Activated naive CD8-positive, alpha-beta T cell treated with anti-CD3 and anti-CD28 coated beads, Interleukin-2, amount 50 U/mL, for 24 hours (primary cell): ENCODE measurements around the gene NOL12.

Experiments
- ATAC-seq: fragments of 150-1000 bp; cut with Tn5 transposase; one replicate; pipeline ENCODE4 v1.10.0; 2021
- DNase-seq: peaks from one replicate; pipeline ENCODE4 v3.0.0; 2021
- H3K27ac Mint-ChIP-seq: one replicate; pipeline ENCODE4 v1.8.0; 2021; ENCODE audit warnings: mild to moderate bottlenecking, mixed read lengths
- H3K27me3 Mint-ChIP-seq: one replicate; pipeline ENCODE4 v1.8.0; 2021; ENCODE audit warnings: mixed read lengths
- H3K36me3 Mint-ChIP-seq: one replicate; pipeline ENCODE4 v1.8.0; 2021; ENCODE audit warnings: low read depth, mixed read lengths
- H3K4me1 Mint-ChIP-seq: one replicate; pipeline ENCODE4 v1.8.0; 2021; ENCODE audit warnings: mixed read lengths
- H3K4me3 Mint-ChIP-seq: one replicate; pipeline ENCODE4 v1.8.0; 2021; ENCODE audit warnings: mild to moderate bottlenecking, moderate library complexity, mixed read lengths
- H3K9me3 Mint-ChIP-seq: one replicate; pipeline ENCODE4 v1.8.0; 2021; ENCODE audit warnings: mixed read lengths

Gene NOL12

DNA sequence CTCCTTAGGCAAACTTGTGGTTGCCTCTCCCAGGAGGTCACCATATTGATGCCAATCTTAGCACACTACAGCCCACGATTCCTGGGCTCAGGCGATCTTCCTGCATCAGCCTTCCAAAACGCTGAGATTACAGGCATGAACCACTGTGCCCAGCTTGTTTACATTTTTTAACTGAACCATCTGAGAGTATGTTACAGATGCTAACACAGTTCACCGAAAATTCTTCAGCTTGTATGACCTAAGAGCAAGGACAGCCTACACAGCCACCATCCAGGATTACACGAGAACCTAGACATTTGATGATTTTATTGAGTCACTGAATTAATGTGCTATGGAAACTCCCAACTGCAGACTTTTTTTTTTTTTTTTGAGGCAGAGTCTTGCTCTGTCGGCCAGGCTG lies 16.6 kb upstream of the NOL12 start:
- Mint-ChIP-seq H3K27ac (no peak overlapping the region), H3K9me3 (no peaks in the 10 kb centered on the region), H3K36me3 (peaks cover 12% of the 10 kb centered on the region), H3K4me3 (no peak overlapping the region), H3K27me3 (no peaks in the 10 kb centered on the region), H3K4me1 (peaks cover 42% of the 10 kb centered on the region)
- DNase-seq (no peak), ATAC-seq (peak; percentile 35)

DNA sequence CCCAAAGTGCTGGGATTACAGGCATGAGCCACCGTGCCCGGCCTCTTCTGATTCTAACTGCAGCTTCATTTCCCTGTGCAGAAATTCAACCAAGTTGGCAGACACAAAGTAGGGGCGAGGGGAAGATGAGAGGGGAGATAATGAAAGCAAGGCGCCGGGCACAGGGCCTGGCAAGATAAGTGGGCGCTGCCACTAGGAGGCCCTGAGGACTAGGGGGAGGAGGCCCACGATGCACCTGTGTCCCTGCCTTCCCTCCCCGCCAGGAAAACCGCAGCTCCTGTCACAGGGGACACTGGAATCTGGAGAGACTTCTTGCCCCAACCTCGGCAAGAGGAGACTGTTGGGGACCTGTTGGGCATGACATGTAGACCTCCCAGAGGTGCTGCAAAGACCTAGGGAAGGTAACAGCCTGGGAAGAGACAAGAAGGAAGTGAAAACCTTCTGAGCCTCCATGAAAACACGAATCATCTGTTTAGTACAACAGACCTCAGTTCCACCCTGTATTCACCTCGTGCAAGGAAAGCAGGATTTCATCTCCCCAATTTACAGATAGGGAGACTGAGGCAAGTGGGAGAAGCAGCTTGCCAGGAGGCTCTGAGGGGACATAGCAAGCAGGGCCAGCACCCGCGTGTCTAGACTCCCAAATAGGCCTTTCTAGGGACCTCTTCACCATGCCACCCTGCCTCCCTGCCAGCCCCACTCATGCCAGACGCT lies 13.8 kb upstream of the NOL12 start:
- Mint-ChIP-seq H3K9me3 (no peaks in the 10 kb centered on the region), H3K4me1 (peaks cover 63% of the 10 kb centered on the region), H3K27ac (peak overlapping the region; percentile 42), H3K27me3 (no peaks in the 10 kb centered on the region), H3K36me3 (peaks cover 5% of the 10 kb centered on the region), H3K4me3 (no peak overlapping the region)
- DNase-seq = no peak
- ATAC-seq = no peak

DNA sequence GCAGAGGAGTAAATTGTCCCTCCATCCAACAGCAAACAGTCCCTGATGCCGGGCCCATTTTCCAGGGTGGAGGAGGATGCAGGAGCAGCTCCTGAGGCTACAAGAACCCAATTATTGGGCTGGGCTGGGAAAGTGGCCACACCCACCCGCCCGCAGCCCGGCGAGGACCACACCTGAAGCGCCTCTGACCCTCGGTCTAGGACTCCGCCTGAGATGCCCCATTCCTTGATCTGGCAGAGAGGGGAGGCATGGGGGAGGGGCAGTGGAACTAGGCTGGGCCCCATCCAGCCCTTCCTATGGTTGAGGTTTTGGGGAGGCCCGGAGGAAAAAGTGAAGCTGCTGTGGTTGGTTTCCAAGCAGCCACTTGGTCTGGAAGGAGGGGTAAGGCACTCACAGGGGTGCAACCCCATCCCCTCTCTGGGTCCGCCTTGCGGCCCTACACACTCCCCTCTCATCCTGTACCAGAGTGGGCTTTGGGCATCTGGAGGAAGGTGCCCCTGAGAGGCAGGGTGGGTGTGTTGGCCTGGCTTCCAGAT lies 13.2 kb upstream of the NOL12 start:
- Mint-ChIP-seq H3K27ac (peak overlapping the region; percentile 79), H3K4me3 (no peak overlapping the region), H3K4me1 (peaks cover 69% of the 10 kb centered on the region), H3K36me3 (peaks cover 6% of the 10 kb centered on the region), H3K9me3 (no peaks in the 10 kb centered on the region), H3K27me3 (no peaks in the 10 kb centered on the region)
- DNase-seq (peak; percentile 61), ATAC-seq (peak; percentile 2)

DNA sequence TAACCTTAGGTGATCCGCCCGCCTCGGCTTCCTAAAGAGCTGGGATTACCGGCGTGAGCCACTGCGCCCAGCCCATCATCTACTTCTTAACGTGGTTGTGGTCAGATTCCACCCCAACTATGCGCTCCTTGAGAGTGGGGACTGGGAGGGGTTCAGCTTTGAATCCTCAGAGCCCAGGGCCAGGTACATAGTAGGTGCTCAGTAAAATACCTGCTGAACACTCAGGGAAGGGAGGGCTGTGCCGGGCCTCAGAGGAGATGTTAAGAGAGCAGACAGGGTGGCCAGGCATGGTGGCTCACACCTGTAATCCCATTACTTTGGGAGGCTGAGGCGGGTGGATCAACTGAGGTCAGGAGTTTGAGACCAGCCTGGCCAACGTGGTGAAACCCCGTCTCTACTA lies 11.9 kb upstream of the NOL12 start:
- H3K4me3 Mint-ChIP-seq = peak overlapping the region; percentile 81
- H3K27me3 Mint-ChIP-seq = no peaks in the 10 kb centered on the region
- no peaks in the 10 kb centered on the region for H3K9me3 Mint-ChIP-seq
- peaks cover 73% of the 10 kb centered on the region for H3K4me1 Mint-ChIP-seq
- DNase-seq = no peak
- ATAC-seq = no peak
- peak overlapping the region; percentile 67 for H3K27ac Mint-ChIP-seq
- H3K36me3 Mint-ChIP-seq = peaks cover 6% of the 10 kb centered on the region

GRCh38 chr22:37674951-37675929 lies 10.9 kb upstream of the NOL12 start, which contains the start of gene LGALS1:
TSS of gene LGALS1 (plus strand) at chr22:37675636. CDS start at chr22:37675703, 67 bp downstream.
- DNase-seq = peak; percentile 79
- Mint-ChIP-seq H3K36me3 (peaks cover 5% of the 10 kb centered on the region), H3K9me3 (no peaks in the 10 kb centered on the region), H3K4me1 (peaks cover 73% of the 10 kb centered on the region), H3K27ac (peak within 1 kb of the TSS; percentile 94), H3K4me3 (peak within 1 kb of the TSS; percentile 81), H3K27me3 (no peaks in the 10 kb centered on the region)
- peak; percentile 56 for ATAC-seq

DNA sequence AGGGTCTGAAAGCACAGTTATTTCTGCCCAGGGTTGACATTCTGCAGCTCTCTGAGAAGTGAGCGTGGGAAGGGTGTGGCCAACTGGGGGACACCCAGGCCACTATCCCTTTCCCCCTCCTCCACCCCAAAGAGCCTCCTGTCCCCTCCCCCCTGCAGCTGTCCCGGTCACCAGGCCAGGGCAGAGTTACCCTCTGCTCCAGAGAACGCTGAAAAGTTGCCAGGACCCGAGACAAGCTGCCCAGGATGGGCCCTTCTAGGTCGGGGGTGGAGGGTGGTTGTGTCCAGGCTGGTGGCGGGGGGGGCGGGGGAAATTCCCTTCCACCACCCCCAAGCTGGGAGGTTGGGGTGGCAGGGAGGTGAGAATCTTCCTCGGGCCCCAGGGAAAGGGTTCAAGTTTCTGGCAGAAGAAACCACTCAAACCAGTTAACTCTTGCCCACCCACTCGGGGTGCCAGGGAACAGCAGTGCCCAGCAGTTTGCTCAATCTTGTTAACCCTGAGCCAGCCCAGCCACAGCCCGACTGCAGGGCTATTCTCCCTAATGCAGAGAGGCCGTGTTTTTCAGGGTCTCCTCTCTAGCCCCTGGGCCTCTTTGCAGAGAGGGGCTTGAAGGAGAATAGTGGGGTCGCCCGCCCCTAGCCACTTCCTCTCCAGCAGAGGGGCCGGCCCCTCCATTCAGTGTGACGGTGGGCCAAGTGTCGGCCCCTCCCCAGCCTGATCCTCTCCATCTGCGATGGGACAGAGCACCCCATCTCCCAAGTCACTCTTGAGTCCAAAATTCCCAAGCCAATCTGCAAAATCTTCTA lies 10.0 kb upstream of the NOL12 start:
- peaks cover 74% of the 10 kb centered on the region for H3K4me1 Mint-ChIP-seq
- peak overlapping the region; percentile 81 for H3K4me3 Mint-ChIP-seq
- H3K9me3 Mint-ChIP-seq = no peaks in the 10 kb centered on the region
- H3K27me3 Mint-ChIP-seq = no peaks in the 10 kb centered on the region
- H3K27ac Mint-ChIP-seq = peak overlapping the region; percentile 94
- DNase-seq (peak; percentile 46), ATAC-seq (no peak)
- peaks cover 5% of the 10 kb centered on the region for H3K36me3 Mint-ChIP-seq

GRCh38 chr22:37676736-37677492 lies 9.2 kb upstream of the NOL12 start:
- Mint-ChIP-seq H3K4me3 (peak overlapping the region; percentile 81), H3K27me3 (no peaks in the 10 kb centered on the region), H3K27ac (peak overlapping the region; percentile 94), H3K9me3 (no peaks in the 10 kb centered on the region), H3K36me3 (peaks cover 5% of the 10 kb centered on the region), H3K4me1 (peaks cover 73% of the 10 kb centered on the region)
- peak; percentile 73 for ATAC-seq
- peak; percentile 93 for DNase-seq

GRCh38 chr22:37677493-37677974 lies 8.6 kb upstream of the NOL12 start:
- DNase-seq (no peak), ATAC-seq (peak; percentile 6)
- H3K36me3 Mint-ChIP-seq = peaks cover 5% of the 10 kb centered on the region
- no peaks in the 10 kb centered on the region for H3K27me3 Mint-ChIP-seq
- no peaks in the 10 kb centered on the region for H3K9me3 Mint-ChIP-seq
- peak overlapping the region; percentile 81 for H3K4me3 Mint-ChIP-seq
- peak overlapping the region; percentile 90 for H3K27ac Mint-ChIP-seq
- peaks cover 67% of the 10 kb centered on the region for H3K4me1 Mint-ChIP-seq

DNA sequence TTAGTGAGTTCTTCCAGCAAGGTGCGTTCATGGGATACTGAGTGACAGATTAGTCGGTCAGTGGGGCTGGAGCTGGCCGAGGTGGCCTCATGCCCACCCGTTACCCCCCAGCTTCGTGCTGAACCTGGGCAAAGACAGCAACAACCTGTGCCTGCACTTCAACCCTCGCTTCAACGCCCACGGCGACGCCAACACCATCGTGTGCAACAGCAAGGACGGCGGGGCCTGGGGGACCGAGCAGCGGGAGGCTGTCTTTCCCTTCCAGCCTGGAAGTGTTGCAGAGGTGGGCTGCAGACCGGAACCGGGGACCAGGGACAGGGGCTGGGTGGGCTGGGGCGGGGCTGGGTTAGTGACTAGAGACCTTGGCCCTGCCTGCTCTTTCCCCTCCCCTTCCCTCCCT lies 7.8 kb upstream of the NOL12 start:
- no peak overlapping the region for H3K27ac Mint-ChIP-seq
- H3K27me3 Mint-ChIP-seq = no peaks in the 10 kb centered on the region
- no peak for DNase-seq
- peaks cover 5% of the 10 kb centered on the region for H3K36me3 Mint-ChIP-seq
- H3K9me3 Mint-ChIP-seq = no peaks in the 10 kb centered on the region
- no peak for ATAC-seq
- peaks cover 58% of the 10 kb centered on the region for H3K4me1 Mint-ChIP-seq
- no peak overlapping the region for H3K4me3 Mint-ChIP-seq

GRCh38 chr22:37679670-37680069 lies 6.5 kb upstream of the NOL12 start:
- Mint-ChIP-seq H3K36me3 (peaks cover 5% of the 10 kb centered on the region), H3K4me1 (peaks cover 46% of the 10 kb centered on the region), H3K27me3 (no peaks in the 10 kb centered on the region), H3K9me3 (no peaks in the 10 kb centered on the region), H3K4me3 (no peak overlapping the region), H3K27ac (peak overlapping the region; percentile 59)
- ATAC-seq (no peak), DNase-seq (no peak)

DNA sequence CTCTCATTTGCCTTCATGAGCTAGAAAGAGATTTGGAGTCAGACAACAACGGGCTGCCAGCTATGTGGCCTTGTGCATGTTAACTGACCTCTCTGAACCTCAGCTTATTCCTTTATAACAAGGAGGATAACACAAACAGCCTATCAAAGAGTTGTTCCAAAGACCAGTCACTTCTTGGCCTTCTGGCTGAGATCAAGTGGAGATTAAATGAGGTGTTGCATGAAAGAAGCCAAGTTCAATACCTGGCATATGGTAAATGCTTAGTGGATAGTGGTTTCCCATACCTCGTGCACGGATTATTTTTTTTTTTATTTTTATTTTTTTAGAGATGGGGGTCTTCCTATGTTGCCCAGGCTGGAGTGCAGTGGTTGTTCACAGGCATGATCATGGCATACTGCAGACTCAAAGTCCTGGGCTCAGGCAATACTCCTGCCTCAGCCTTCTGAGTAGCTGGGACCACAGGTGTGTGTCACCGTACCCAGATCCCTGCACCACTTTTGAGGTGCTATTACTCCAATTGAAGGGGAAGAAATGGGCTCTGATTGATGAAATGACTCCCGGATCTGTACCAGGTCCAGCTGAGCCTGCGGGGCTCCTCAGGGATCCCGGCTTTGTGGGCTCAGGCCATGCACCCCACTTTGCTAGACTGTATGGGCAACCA lies 5.8 kb upstream of the NOL12 start:
- Mint-ChIP-seq H3K9me3 (no peaks in the 10 kb centered on the region), H3K4me3 (no peak overlapping the region), H3K36me3 (peaks cover 5% of the 10 kb centered on the region), H3K27me3 (no peaks in the 10 kb centered on the region), H3K4me1 (peaks cover 40% of the 10 kb centered on the region), H3K27ac (no peak overlapping the region)
- DNase-seq = no peak
- ATAC-seq = no peak

DNA sequence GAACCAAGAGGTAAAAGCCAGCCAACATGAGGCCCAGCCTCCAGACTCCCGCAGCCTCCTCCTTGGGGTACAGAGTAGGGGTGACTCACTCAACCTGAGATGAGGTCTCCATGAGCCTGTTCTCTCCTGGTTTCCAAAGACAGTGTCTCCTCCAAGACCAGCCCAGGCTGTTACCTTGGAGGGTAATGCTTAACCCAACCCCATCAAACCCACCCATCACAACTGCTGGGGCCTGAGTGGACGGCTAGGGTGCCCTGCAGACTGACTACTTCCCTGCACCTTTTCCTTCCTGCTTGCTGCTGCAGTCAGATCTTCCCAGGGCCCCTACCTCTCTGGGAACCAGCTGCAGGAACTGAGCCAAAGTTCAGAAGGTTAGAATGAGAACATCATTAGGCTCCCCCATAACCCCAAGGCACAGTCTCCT lies 5.1 kb upstream of the NOL12 start:
- Mint-ChIP-seq H3K4me3 (no peak overlapping the region), H3K27me3 (no peaks in the 10 kb centered on the region), H3K27ac (no peak overlapping the region), H3K4me1 (peaks cover 34% of the 10 kb centered on the region), H3K9me3 (no peaks in the 10 kb centered on the region), H3K36me3 (peaks cover 5% of the 10 kb centered on the region)
- DNase-seq = no peak
- ATAC-seq = no peak

DNA sequence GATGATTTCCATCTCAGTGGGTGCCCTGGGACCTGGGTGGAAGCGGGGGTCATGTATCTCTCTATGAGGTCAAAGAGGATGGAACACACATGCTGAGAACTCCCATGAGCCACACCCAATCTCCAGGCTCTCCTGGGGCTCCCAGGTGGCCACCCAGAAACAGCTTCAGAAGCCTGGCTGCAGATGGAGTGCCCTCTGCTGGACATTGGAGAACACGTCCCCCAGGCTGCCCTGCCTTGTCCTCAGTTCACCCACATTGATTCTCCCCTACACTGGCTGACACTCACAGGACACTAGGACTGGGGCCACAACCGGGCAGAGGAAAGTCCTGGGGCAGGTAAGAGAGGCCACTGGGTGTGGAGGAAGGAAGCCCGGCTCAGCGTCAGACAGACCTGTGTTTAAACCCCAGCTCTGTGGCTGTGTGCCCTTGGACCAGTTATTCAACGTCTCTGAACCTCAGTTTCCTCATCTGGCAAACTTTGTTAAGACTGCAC lies 4.5 kb upstream of the NOL12 start:
- H3K9me3 Mint-ChIP-seq = no peaks in the 10 kb centered on the region
- no peak overlapping the region for H3K4me3 Mint-ChIP-seq
- peaks cover 34% of the 10 kb centered on the region for H3K4me1 Mint-ChIP-seq
- peak; percentile 45 for ATAC-seq
- no peaks in the 10 kb centered on the region for H3K27me3 Mint-ChIP-seq
- DNase-seq = peak; percentile 80
- H3K36me3 Mint-ChIP-seq = peaks cover 5% of the 10 kb centered on the region
- H3K27ac Mint-ChIP-seq = no peak overlapping the region
